Vagina (tissue), 2 donors: ENCODE results near the gene NKPD1.

ENCODE experiments used
- POLR2A ChIP-seq, 2 donors: fragments of 450-650 bp; IDR thresholded peaks; one replicate each; pipeline ENCODE4 v1.6.1; 2017; ENCODE audit warnings: antibody characterized with exemption in 2 of 2, mild to moderate bottlenecking in 2 of 2, moderate library complexity in 2 of 2
- POLR2AphosphoS5 ChIP-seq, 2 donors: sonication (generic); formaldehyde crosslinking; IDR thresholded peaks; one replicate each; pipeline ENCODE4 v1.9.0; 2017; ENCODE audit warnings: antibody characterized with exemption in 2 of 2, mild to moderate bottlenecking in 2 of 2, low read depth in 1 of 2; ENCODE audit not compliant: insufficient read depth in 1 of 2
- TF ChIP-seq, protein P1 (sequence below), 3 experiments: fragments of 450-650 bp in 2 of 3; fragments of 200-600 bp in 1 of 3; sonication (generic) in 1 of 3; IDR thresholded peaks; one replicate each; pipeline ENCODE4 v1.5.1; 2017 to 2019; ENCODE audit warnings: antibody characterized with exemption in 3 of 3, mild to moderate bottlenecking in 2 of 3, moderate library complexity in 2 of 3

DNA sequence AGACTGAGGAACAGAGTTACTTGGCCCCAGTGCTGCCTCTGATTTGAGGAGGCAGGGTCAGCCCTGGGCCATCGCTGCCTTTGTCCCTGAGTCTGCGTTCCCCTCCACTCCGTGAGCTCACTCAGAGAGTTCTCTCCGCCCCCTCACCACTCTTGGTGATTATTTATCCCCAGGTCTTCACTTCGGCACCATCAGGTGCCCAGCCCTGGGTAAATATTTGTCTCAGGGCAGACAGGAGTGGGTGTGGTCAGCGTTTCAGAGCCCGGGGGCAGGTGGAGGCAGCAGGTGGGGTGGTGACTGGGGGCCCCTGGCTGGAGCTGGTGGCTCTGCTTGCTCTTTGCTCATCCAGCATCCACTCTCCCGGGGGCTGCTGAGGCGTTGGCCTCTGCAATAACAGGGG, 47.2 kb downstream of the NKPD1 start:
- TF ChIP-seq POLR2AphosphoS5 (IDR thresholded peaks at IDR 0.05; ENCODE audit: insufficient read depth in 1 of 2, low read depth in 1 of 2) (no peak), POLR2A (IDR thresholded peaks at IDR 0.05) (no peak)
- TF ChIP-seq, protein P1, sequence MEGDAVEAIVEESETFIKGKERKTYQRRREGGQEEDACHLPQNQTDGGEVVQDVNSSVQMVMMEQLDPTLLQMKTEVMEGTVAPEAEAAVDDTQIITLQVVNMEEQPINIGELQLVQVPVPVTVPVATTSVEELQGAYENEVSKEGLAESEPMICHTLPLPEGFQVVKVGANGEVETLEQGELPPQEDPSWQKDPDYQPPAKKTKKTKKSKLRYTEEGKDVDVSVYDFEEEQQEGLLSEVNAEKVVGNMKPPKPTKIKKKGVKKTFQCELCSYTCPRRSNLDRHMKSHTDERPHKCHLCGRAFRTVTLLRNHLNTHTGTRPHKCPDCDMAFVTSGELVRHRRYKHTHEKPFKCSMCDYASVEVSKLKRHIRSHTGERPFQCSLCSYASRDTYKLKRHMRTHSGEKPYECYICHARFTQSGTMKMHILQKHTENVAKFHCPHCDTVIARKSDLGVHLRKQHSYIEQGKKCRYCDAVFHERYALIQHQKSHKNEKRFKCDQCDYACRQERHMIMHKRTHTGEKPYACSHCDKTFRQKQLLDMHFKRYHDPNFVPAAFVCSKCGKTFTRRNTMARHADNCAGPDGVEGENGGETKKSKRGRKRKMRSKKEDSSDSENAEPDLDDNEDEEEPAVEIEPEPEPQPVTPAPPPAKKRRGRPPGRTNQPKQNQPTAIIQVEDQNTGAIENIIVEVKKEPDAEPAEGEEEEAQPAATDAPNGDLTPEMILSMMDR (IDR thresholded peaks at IDR 0.05), result no peak
